ENCODE results near the gene CBX2.

Gene CBX2

DNA sequence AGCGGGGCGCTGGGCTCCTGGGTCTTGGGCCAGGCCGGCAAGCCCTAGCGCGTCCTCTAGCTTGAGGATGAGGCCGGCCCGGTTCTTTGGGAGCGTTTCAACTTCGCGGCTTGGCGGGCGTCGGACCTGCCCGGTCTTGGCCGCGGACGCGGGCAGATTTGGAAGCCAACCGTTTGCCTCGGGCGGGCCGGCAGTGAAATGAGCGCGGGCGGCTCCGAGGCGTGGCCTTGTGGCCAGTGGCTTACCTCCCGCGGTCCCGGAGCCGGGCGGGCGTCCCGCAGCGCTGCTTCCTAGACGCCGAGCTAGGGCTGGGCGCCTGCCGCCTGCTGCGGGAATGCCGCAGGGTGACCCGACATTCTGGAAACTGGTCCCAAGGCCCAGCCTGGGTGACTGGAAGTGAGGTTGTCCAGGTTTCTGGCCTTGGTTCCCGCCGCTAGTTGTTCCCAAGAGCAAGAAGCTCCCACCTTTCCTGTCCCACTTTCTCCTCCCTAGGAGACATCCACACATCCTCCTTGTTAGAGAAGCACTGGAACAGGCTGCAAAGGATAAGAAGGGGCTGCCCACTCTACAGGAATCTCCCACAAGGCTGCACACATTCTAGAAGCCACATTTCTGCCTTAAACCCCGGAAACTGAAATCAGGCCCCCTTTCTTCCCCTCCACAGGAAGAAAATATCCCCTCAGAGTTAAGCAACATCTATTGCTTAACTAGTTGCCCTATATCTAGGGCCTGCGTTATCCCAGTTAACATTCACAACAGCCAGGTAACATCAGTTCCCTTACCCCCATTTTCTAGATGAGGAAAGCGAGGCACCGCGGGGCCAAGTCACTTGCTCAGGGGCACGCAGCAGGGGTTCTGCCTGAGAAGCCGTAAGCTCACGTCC is 23.4 kb downstream of the CBX2 start:
- no peak for DNase-seq

DNA sequence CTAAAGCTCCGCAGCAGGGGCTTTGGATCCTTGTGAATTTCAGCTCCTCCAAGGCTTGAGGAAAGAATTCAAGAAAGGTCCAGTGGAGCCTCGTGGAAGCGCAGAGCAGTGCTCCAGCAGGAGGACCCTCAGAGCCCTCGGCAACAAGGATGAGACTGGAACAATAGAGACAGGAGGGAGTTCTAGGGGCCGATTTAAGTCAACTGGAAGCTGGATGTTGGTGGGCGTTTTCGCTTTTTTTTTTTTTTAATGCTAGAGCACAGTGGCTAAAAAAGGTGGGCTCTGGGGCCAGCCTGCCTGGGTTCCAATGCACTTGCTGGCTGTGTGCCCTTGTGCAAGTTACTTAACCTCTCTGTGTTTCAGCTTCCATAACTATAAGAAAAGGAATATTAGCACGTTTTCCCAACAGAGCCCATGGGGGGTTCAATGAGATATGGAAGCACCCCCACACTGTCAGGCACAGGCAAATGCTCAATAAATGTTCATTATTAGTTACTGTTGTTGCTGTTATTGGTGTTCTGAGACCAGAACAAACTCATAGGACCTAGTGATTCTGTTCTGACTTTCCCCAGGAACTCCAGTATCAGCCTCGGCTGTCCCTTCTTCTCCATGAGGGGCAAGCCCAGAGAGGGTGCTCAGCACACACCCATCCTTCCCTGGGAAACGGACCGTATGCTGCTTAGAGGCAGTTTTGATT is 24.2 kb downstream of the CBX2 start:
- DNase-seq = no peak

DNA sequence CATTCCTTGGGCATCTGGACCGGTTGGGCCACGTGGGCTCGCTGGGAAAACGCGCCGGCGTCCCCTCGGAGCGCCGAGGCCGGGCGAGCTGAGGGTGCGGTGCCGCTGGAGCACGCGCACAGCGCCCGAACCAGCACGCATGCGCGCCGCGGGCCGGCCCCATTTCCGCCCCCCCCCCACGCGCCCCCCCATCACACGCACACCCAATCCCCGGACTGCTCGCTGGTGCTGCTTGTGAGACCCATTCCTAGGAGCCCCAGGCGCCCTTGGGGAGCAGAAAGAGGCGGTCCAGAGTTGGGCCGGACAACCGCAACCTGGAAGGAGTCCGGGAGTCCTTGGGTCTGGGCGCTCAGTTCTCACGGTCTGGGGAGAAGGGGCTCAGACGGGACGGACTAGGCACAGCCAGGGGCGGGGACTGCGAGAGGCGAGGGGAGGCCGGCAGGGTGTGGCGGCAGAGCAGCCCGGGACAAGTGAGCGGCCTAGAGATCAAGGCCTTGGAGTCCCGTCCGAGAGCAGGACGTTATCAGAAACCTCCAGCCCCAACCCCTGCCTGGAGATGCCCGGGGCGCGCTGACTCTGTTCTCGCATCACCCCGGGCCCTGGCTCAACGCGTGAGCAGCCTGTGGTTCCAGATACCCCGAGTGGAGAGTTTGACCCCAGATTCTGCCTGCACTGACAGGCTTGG is 24.9 kb downstream of the CBX2 start:
- DNase-seq = no peak

DNA sequence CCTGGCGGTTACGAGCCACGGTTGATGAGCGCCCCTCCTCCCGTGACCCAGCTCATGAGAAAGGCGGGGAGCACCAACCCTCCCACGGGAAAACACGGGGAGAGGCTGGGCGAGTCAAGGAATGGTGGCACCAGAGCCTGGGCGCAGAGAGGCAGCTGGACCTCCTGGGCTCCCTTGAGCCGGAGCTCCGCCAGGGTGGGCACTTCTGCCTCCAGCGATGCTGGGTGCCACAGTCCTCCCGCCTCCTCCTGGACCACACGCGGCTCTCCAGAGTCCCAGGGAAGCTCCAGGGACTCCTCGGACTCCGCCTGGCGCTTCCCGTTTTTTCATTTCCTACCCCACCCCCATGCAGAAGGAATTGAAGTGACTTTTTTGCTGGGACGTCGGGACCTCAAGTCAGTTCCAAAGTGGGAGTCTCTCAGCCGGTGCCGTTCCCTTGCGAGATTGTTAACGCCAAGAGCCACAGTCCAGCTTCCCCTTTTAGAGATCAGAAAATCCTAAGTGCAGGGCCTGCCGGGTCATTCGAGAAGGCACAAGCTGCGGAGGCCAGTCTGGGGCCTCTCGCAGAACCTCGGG is 25.6 kb downstream of the CBX2 start:
- no peak for DNase-seq

DNA sequence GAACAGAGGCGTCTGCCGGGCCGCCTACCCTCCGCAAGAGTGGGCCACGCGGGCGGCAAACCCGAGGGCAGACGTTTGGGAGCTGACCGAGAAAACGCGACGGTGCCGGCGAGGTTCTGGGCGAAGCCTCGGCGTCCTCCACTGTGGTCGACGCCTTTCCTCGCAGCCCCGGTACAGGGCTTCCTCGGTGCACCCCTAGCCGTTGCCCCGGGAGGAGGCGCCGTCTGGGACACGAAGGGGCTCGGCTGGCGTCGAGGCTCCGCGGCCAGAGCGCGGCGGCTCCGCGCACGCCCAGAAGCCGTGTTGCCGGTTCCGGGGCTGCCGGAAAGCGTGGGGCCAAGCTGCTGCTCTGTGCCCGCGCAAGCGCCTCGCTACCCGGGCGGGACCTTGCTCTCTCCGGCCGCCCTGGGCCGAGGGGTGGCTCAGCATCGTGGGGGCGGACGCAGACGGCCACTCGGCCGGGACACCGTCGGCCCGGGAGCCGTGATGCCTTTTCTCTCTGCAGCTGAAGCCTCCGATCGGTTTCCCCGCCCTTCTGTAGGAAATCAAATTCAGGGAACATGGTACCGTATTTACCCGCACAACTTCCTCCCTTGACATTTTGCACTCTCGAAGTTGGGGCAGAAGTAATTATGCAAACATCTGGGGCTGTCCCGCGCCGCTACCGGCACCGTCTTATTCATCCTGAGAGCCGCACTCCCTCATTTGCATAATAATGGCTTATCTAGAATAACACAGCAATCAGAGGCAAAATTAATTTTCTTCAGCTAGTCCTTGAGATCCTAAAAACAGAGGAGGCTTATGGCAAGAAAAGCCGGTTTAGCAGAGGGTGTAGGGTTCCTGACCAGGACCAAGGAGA is 26.3 kb downstream of the CBX2 start:
- DNase-seq = no peak

DNA sequence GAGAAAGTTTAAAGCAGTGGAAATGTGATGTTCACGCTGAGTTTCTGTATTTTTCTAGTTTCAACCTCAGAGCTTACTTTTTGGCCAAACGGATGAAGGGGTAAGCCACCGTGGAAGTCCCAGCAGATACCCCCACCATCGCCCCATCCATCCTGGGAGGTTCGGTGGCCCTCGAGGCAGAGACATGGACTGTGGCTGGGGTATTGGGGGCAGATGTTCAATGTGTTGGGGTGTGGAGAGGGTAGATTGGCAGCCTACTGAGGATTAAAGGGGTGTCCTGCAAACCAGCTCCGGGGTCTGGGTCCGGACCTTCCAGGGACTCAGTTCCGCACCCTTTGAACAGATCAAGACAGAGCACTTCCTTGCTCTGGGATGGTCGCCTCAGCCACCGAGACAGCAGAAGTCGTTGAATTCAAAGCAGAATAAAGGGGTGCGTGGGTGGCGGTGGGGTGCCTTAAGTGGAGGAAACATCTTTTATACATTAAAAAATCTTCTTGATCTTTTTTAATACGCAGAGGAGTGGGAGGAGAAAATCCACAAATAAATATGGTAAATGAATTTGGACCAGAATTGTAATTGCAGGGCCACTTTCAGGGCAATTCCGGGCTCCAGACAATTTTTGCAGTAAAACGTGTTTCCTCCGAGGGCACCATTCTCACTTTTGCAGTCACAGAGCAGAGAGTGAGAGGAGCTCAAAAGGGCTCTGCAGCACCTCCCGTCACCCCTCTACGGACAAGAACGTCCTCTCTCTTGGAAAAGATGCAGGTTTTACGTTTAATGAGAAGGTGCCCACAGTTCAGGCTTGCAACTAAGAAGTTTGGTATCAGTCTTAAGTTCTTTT is 27.1 kb downstream of the CBX2 start:
- DNase-seq = no peak

DNA sequence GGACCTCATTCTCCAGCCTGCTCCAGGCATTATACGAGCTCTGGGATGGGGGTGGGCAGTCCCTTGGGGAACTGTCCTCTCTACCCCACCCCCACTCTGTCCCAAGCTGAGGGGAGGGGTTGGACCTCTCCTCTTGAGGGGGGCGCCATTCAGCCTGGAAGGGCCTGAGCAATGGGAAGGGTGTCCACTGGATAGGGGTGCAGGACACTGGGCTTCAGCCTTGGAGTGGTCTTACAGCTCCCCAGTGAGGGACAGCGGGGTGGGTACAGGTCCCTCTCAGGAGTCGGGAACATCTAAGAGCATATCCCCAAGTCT is 28.5 kb downstream of the CBX2 start:
- DNase-seq = no peak

DNA sequence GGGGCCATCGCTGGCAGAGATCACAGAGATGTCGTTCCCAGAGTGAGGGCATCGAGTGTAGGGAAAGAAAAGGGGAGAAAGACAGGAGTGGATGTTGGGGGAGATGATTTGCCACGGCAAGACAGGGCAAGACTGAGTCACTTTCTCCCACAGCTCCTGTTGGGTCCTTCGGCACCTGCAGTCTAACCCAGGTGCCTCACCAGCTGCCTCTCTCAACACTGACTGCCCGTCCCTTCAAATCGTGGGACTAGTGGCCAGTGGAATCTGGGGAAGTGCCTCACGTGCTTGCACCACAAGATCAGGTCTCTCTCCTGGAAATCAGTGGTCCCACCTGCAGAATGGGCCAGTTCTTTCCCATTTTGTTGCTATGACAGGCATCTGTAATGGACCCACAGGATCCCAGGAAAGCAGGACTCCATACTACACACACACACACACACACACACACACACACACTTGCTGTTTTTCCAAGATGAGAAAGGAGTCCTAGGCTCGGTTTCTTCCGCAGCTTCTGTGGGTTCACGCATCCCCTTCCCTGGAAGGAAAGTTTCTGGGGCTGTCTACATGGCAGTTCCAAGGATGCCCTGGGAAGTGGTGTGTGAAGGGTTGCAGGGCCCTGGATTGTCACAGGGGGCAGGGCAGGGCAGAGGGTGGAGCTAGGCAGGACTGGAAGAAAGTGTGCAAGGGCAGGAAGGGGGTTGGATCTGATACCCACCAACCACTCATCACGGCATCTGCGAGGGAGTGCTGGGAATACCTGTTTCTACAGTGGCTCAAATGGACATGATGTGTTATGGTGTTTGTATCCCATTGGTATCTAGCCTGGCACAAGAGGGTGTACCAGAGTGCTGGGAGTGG is 29.1 kb downstream of the CBX2 start:
- no peak for DNase-seq

DNA sequence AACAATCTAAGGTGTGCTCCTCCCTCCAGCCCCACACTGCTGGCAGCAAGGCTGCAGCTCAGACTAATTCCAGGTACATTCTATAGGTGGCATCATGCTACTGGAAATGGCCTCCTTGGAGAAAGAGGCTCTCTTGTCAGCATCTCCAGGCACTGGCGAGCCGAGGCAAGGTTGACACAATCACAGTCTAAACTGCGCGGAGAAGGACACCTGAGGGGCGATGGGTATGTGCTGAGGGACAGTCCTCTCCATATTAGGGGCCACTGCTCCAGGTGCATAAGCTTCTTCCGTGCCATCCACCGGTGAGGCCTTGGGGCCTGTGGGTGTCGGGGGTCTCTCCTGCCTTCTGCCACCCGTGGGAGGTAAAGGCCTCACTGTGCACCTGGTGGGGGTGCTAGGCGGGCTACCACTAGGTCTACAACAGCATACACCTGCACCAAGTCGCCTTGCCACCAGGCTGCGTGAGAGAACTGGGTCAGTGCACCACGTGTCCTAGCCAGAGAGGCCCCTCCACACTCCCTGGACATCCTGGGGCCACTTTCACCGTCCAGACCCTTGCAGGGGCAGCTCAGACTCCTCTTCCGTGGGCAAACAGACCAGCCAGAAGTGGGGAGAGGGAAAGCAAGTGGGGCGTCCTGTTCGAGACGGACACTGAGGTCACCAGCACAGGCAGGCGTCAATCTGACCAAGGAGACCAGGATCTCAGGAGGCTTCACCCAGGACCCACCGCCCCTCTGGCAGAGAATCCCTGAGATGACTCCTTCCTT is 31.0 kb downstream of the CBX2 start:
- peak in 1 of 2 experiments; percentile 57 for DNase-seq

DNA sequence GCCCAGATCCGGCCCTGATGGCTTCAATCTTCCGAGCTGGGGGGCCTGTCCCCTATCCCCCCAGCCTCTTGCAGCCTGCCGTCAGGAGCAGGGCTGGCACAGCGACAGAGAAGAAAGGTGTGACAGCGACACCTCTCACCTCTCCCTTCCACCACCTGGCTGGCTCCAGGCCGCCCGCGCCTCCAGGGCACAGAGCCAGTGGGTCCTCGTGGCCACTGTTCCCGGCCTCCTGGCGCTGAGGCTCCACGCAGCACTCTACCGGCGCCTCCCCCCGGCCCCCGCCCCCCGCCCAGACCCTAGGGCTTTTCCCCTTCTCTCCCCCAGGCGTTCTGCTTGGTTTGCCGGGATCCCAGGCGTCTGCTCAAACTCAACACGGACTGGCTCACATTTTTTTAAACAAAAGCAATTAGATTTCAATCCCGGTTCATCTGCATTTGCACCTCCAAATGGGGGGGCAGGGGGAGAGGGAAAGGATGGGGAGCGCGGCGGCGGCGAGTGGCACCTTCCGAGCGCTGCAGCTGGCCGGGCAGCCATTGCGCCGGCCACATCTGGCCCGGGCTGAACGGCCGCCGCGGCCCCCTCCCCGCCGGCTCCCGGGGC is 31.7 kb downstream of the CBX2 start:
- DNase-seq = no peak

DNA sequence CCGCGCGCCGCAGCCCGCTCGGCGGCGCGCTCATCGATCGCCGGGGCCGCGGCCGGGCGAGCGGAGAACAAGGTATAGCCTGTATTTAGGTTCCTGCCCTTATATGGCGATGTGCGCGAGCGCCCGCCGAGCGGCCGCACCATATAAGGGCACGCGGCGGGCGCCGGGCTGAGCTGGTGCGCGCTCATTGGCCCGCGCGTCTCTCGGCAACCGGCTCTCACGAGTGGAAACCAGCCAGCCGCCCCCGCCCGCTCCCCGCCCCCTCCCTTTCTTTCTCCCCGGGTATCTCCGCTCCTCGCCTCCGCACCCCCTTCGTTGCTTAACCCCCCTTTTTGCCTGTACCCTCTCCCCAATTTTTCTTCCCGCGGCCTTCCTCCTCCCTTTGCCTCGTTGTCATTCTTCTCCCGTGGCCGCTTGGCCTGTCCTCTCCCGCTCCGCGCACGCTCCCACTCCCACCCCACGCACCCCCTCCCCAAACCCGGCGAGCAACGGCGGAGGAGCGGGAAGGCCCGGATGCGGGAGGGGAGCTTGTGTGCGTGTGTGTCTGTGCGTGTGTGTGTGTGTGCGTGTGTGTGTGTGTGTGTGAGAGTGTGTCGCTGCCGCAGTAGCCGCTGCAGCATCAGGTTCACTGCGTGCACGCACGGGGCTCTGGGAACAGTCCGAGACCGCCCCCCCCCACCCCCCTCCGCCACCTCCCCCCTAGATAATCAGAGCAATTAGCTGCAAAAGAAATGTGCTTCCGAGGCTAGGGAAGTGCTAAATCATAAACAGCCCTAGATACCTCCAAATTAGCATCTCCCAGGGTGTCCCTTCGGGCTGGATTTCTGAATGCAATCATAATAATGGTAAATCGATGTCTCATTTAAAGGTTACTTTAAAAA is 32.4 kb downstream of the CBX2 start:
- DNase-seq = peak in 1 of 2 experiments; percentile 62

DNA sequence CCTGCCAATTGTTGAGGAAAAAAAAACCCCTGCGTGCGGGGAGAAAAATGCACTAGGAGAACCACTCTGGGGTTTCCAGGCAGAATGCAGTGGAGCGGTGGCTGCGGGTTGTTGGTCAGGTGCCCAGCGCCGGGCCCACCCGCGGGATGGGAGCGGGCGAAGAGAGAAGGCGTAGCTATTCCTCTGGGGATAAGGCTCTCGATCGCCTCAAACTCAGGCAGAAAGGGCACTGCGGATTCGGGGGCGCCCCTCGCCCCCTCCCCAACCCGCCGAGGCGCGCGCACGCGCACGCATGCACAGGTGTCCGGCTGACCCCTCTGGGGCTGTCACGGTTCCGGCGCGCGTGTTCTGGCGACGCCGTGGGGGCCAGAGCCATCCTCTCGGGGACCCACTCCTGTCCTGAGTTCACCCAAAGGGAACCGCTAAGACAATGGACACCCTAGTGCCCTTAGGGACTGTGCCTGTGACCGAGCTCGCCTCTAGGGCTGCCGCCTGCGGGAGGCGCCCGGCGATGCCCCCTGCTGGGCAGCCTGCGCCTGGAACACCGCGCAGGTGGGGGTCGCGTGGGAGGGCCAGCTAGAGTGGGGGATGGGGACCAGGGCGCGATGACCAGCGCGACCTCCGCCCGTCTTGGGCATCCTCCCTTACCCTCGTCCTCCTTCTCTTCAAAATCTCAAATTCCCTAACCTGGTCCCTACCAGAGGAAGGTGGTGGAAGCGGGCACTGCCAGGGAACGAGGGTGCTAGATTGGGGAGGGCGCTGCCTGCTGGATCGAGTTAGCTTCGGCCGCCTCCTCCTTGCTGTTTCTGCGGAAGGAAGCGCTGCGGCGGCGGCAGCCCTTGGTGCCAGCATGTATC is 33.3 kb downstream of the CBX2 start:
- DNase-seq = peak in 1 of 2 experiments; percentile 46

DNA sequence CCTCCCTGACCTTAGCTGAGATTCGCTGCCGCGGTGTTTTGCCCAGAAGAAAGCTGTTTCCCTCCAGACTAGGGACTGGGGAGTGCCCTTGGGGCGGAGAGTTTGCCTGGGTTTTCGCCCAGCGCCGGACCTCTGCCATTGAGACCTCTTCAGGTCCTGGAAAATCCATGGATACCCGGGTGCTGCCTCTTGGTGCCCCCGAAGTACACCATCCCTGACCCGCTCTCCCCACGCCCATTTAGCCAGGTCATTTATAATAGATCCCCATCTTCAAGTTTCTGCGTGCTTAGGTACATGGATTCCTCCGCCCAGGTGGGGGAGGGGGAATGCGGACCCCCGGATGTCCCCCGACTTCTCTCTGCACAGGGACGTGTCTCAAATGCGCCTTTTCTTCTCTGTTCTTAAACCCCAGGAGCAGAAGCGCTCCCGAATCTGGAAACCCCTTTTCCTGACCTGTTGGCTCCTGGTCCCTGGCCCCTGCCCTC is 34.0 kb downstream of the CBX2 start:
- DNase-seq = no peak

DNA sequence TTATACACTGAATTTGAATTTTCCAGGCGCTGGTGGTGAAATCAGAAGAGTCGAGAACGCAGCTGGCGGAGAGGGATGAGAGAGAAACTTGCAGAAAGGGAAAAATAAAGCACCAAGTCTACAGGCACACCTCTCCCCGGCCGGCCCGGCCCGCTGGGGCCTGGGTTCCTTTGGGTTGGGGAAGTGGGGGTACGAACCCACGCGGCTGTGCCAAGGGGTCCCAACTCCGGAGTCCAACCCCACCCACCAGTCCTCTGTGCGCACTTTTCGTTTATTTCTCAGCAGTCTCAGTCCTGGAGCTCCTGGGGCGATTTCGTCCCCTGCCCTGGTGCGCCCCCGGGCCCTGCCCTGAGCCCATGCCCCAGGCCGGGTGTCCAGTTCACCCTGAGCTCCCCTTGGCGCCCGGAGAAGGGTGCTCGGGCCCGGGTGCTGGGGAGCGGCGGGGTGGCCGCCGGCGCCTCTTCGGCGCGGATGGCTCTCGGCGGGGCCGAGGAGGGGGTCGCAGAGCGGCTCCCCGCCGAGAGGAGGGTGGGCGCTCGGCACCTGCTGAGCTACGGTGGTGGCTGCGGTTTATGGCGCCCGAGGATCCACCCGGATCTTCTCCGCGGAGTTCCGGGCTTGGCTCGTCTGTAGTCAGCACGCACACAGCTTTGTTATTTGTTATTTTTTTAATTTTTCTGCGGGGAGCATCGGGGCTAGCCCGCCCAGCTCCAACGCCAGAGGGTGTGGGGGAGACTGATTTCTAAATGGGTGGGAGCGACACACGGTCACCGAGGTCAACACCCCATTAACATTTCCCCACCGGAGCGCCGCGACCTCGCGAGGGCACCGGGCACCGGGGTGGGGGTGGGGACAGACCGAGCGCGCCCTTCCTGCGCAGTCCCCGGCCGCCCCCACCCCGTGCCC is 34.7 kb downstream of the CBX2 start:
- DNase-seq = no peak

DNA sequence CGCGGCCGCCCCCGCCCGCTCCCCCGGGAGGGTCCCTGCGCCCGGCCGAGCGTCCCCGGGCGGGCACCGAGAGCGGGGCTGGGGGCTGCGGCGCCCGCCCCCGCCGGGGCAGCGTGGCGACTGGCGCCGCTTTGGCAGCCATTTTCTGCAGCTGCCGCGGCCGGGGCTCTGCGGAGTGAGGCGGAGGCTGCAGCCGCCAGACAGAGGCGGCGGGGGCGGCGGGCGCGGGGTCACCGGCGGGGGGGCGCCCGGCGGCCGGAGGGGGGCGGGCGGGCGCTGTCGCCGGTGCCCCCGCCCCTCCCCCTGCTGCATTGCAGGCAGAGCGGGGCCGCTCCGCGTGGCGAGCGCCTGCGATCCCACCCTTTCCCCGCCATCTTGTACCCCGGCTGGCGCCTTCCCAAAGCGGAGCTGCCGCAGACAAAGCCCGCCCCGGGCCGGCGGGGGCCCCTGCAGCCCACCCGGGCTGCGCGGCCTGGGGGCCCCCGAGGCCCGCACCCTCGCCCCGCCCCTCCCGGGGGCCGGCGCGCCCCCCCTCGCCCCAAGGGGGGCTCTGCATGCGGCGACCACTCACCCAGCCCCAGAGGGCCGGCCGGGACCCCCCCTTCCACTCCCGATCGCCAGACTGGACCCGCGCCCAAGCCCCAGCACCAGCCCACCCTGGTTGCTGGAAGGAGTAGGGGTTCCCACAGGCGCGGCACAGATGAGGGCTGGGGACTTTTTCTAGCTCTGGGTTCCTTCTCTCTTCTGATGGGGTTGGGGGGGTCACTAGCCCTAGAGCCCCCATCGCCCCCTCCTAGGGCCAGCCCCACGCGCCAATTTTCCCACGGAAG is 35.6 kb downstream of the CBX2 start:
- DNase-seq = no peak
